ENCODE results near the gene KIF21A. TPM values are rescaled to one million over a fixed set of nuclear protein-coding genes. Genes with fewer than 3 reads are reported as not detected.

Gene KIF21A
- total and polyA plus RNA-seq, 5 donors from 2014 or later: 1.7 to 10.7 (median 2.1) TPM

- Histone ChIP-seq H3K4me1 (ENCODE audit: control insufficient read depth, insufficient read depth, low read length, poor library complexity, severe bottlenecking) (peaks cover 3% of the 10 kb centered on the region), H3K4me3 (ENCODE audit: low read depth, low read length) (no peak overlapping the region), H3K27me3 (ENCODE audit: control insufficient read depth, insufficient read depth, low read length) (no peaks in the 10 kb centered on the region), H3K9me3 (ENCODE audit: control insufficient read depth in 2 of 2, low read length in 2 of 2) (no peaks in the 10 kb centered on the region), H3K27ac (ENCODE audit: insufficient read depth, low read length, poor library complexity, severe bottlenecking) (no peak overlapping the region), H3K36me3 (ENCODE audit: control insufficient read depth, insufficient read depth, low read length) (no peaks in the 10 kb centered on the region)
- no peak overlapping the region for H3K27ac Mint-ChIP-seq
- H3K36me3 Mint-ChIP-seq: no peaks in the 10 kb centered on the region
- DNase-seq: no peak
- no peak for ATAC-seq (ENCODE audit: low read depth in 2 of 2)
- no peaks in the 10 kb centered on the region for H3K9me3 Mint-ChIP-seq
- peaks cover 8 to 18% (median 13%) of the 10 kb centered on the region in 4 donors for H3K4me1 Mint-ChIP-seq
- H3K4me3 Mint-ChIP-seq: no peak overlapping the region
- H3K27me3 Mint-ChIP-seq: no peaks in the 10 kb centered on the region
These were observed 41.5 kb downstream of the KIF21A start for GRCh38 chr12:39401459-39401858.

- H3K9me3 Mint-ChIP-seq: peaks cover 0 to 2% (median 0%) of the 10 kb centered on the region in 7 donors
- Histone ChIP-seq H3K27me3 (ENCODE audit: control insufficient read depth, insufficient read depth, low read length) (no peaks in the 10 kb centered on the region), H3K9me3 (ENCODE audit: control insufficient read depth in 2 of 2, low read length in 2 of 2) (no peaks in the 10 kb centered on the region), H3K36me3 (ENCODE audit: control insufficient read depth, insufficient read depth, low read length) (no peaks in the 10 kb centered on the region), H3K27ac (ENCODE audit: insufficient read depth, low read length, poor library complexity, severe bottlenecking) (no peak overlapping the region), H3K4me1 (ENCODE audit: control insufficient read depth, insufficient read depth, low read length, poor library complexity, severe bottlenecking) (no peaks in the 10 kb centered on the region), H3K4me3 (ENCODE audit: low read depth, low read length) (no peak overlapping the region)
- H3K4me1 Mint-ChIP-seq: peaks cover 0 to 8% (median under 1%) of the 10 kb centered on the region in 4 donors
- no peak overlapping the region for H3K4me3 Mint-ChIP-seq
- H3K27ac Mint-ChIP-seq: no peak overlapping the region
- ATAC-seq (ENCODE audit: low read depth in 2 of 2) (no peak), DNase-seq (no peak)
- no peaks in the 10 kb centered on the region for H3K27me3 Mint-ChIP-seq
- H3K36me3 Mint-ChIP-seq: no peaks in the 10 kb centered on the region
These were observed 47.1 kb downstream of the KIF21A start for GRCh38 chr12:39395866-39396265.

DNA sequence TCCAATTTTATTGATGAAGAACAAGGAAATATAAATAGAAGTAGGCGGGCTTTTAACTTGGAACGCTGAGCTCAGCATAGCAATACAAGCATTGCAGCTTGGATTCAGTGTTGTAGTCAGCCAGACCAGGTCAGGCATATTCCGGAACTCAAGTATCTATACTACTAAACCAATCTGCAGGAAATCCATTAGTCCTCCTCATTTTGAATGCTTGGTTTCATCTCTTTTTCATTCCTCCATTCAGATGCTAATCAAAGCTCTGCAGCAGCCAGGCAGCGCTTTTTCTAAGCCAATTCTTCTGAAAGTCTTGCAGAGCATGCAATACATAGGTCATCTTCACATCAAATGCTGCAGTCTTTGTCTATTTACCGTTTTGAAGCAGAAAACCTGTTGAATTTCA lies 49.0 kb downstream of the KIF21A start:
- DNase-seq (no peak), ATAC-seq (ENCODE audit: low read depth in 2 of 2) (no peak)
- Mint-ChIP-seq H3K4me3 (no peak overlapping the region), H3K9me3 (peaks cover 0 to 2% (median 0%) of the 10 kb centered on the region in 7 donors), H3K27me3 (no peaks in the 10 kb centered on the region), H3K36me3 (no peaks in the 10 kb centered on the region), H3K27ac (no peak overlapping the region), H3K4me1 (peaks cover 0 to 7% (median 0%) of the 10 kb centered on the region in 4 donors)
- Histone ChIP-seq H3K36me3 (ENCODE audit: control insufficient read depth, insufficient read depth, low read length) (no peaks in the 10 kb centered on the region), H3K9me3 (ENCODE audit: control insufficient read depth in 2 of 2, low read length in 2 of 2) (no peaks in the 10 kb centered on the region), H3K27me3 (ENCODE audit: control insufficient read depth, insufficient read depth, low read length) (no peaks in the 10 kb centered on the region), H3K27ac (ENCODE audit: insufficient read depth, low read length, poor library complexity, severe bottlenecking) (no peak overlapping the region), H3K4me1 (ENCODE audit: control insufficient read depth, insufficient read depth, low read length, poor library complexity, severe bottlenecking) (no peaks in the 10 kb centered on the region), H3K4me3 (ENCODE audit: low read depth, low read length) (no peak overlapping the region)

DNA sequence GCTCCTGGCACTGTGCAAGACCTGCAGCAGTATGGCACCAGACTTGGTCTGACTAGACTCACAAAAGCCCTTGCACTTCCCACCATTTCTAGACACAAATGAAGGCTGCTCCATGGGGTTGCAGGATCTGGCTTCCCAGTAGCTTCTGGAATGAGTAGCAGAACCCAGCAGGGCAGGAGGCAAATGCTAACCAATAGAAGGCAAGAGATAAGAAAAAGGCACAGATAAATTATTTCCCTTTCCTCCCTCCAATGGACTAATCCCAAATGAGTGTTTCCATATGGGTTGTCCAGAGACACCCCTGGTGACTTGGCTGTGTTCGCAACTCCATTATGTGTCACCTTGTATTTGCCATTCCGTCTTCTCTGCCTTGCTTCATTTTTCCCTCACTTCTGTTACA lies 49.7 kb downstream of the KIF21A start:
- no peak overlapping the region for H3K4me3 ChIP-seq (ENCODE audit: low read depth, low read length)
- H3K9me3 ChIP-seq (ENCODE audit: control insufficient read depth in 2 of 2, low read length in 2 of 2): no peaks in the 10 kb centered on the region
- Mint-ChIP-seq H3K27ac (no peak overlapping the region), H3K9me3 (peaks cover 0 to 2% (median 0%) of the 10 kb centered on the region in 7 donors), H3K4me1 (peaks cover 0 to 8% (median 0%) of the 10 kb centered on the region in 4 donors), H3K4me3 (no peak overlapping the region), H3K36me3 (no peaks in the 10 kb centered on the region), H3K27me3 (no peaks in the 10 kb centered on the region)
- ATAC-seq (ENCODE audit: low read depth in 2 of 2) (no peak), DNase-seq (no peak)
- no peaks in the 10 kb centered on the region for H3K27me3 ChIP-seq (ENCODE audit: control insufficient read depth, insufficient read depth, low read length)
- no peaks in the 10 kb centered on the region for H3K36me3 ChIP-seq (ENCODE audit: control insufficient read depth, insufficient read depth, low read length)
- no peaks in the 10 kb centered on the region for H3K4me1 ChIP-seq (ENCODE audit: control insufficient read depth, insufficient read depth, low read length, poor library complexity, severe bottlenecking)
- no peak overlapping the region for H3K27ac ChIP-seq (ENCODE audit: insufficient read depth, low read length, poor library complexity, severe bottlenecking)

- Mint-ChIP-seq H3K4me3 (no peak overlapping the region), H3K4me1 (peaks cover 0 to 10% (median 0%) of the 10 kb centered on the region in 4 donors), H3K9me3 (peaks cover 0 to 2% (median 0%) of the 10 kb centered on the region in 7 donors), H3K36me3 (no peaks in the 10 kb centered on the region), H3K27ac (no peak overlapping the region), H3K27me3 (no peaks in the 10 kb centered on the region)
- Histone ChIP-seq H3K27ac (ENCODE audit: insufficient read depth, low read length, poor library complexity, severe bottlenecking) (no peak overlapping the region), H3K36me3 (ENCODE audit: control insufficient read depth, insufficient read depth, low read length) (no peaks in the 10 kb centered on the region), H3K27me3 (ENCODE audit: control insufficient read depth, insufficient read depth, low read length) (no peaks in the 10 kb centered on the region), H3K4me1 (ENCODE audit: control insufficient read depth, insufficient read depth, low read length, poor library complexity, severe bottlenecking) (no peaks in the 10 kb centered on the region), H3K9me3 (ENCODE audit: control insufficient read depth in 2 of 2, low read length in 2 of 2) (no peaks in the 10 kb centered on the region), H3K4me3 (ENCODE audit: low read depth, low read length) (no peak overlapping the region)
- ATAC-seq (ENCODE audit: low read depth in 2 of 2): no peak
- no peak for DNase-seq
These were observed 50.6 kb downstream of the KIF21A start for GRCh38 chr12:39392154-39392925.

- Histone ChIP-seq H3K4me3 (ENCODE audit: low read depth, low read length) (no peak overlapping the region), H3K9me3 (ENCODE audit: control insufficient read depth in 2 of 2, low read length in 2 of 2) (no peaks in the 10 kb centered on the region), H3K36me3 (ENCODE audit: control insufficient read depth, insufficient read depth, low read length) (no peaks in the 10 kb centered on the region), H3K27ac (ENCODE audit: insufficient read depth, low read length, poor library complexity, severe bottlenecking) (no peak overlapping the region), H3K27me3 (ENCODE audit: control insufficient read depth, insufficient read depth, low read length) (no peaks in the 10 kb centered on the region), H3K4me1 (ENCODE audit: control insufficient read depth, insufficient read depth, low read length, poor library complexity, severe bottlenecking) (no peaks in the 10 kb centered on the region)
- H3K27me3 Mint-ChIP-seq: no peaks in the 10 kb centered on the region
- peaks cover 0 to 8% (median 0%) of the 10 kb centered on the region in 4 donors for H3K4me1 Mint-ChIP-seq
- H3K36me3 Mint-ChIP-seq: peaks cover 5% of the 10 kb centered on the region
- peaks cover 0 to under 1% (median 0%) of the 10 kb centered on the region in 7 donors for H3K9me3 Mint-ChIP-seq
- H3K4me3 Mint-ChIP-seq: no peak overlapping the region
- DNase-seq (no peak), ATAC-seq (ENCODE audit: low read depth in 2 of 2) (no peak)
- no peak overlapping the region for H3K27ac Mint-ChIP-seq
These were observed 52.2 kb downstream of the KIF21A start for GRCh38 chr12:39390752-39391151.

- H3K27me3 Mint-ChIP-seq: no peaks in the 10 kb centered on the region
- ATAC-seq (ENCODE audit: low read depth in 2 of 2) (no peak), DNase-seq (no peak)
- H3K4me3 Mint-ChIP-seq: no peak overlapping the region
- H3K9me3 Mint-ChIP-seq: no peaks in the 10 kb centered on the region
- H3K36me3 Mint-ChIP-seq: peaks cover 5% of the 10 kb centered on the region
- H3K4me3 ChIP-seq (ENCODE audit: low read depth, low read length): no peak overlapping the region
- H3K36me3 ChIP-seq (ENCODE audit: control insufficient read depth, insufficient read depth, low read length): no peaks in the 10 kb centered on the region
- no peak overlapping the region for H3K27ac ChIP-seq (ENCODE audit: insufficient read depth, low read length, poor library complexity, severe bottlenecking)
- H3K4me1 ChIP-seq (ENCODE audit: control insufficient read depth, insufficient read depth, low read length, poor library complexity, severe bottlenecking): no peaks in the 10 kb centered on the region
- H3K9me3 ChIP-seq (ENCODE audit: control insufficient read depth in 2 of 2, low read length in 2 of 2): no peaks in the 10 kb centered on the region
- H3K4me1 Mint-ChIP-seq: peaks cover 0 to 6% (median 0%) of the 10 kb centered on the region in 4 donors
- H3K27me3 ChIP-seq (ENCODE audit: control insufficient read depth, insufficient read depth, low read length): no peaks in the 10 kb centered on the region
- H3K27ac Mint-ChIP-seq: peak overlapping the region in 1 of 3 donors; percentile 53
These were observed 53.3 kb downstream of the KIF21A start for GRCh38 chr12:39389399-39390150.
